Stimulated activated CD4-positive, alpha-beta T cell treated with anti-CD3 and anti-CD28 coated beads, Interleukin-15, amount 100 ng/mL, for 48 hours (primary cell): Measurements from ENCODE around the gene SORL1.

Experiments used
- DNase-seq, 2 donors: peaks; one replicate each; pipeline ENCODE4 v3.0.0-alpha.2; 2020; ENCODE audit warnings: low read depth in 2 of 2

The SORL1 gene

DNA sequence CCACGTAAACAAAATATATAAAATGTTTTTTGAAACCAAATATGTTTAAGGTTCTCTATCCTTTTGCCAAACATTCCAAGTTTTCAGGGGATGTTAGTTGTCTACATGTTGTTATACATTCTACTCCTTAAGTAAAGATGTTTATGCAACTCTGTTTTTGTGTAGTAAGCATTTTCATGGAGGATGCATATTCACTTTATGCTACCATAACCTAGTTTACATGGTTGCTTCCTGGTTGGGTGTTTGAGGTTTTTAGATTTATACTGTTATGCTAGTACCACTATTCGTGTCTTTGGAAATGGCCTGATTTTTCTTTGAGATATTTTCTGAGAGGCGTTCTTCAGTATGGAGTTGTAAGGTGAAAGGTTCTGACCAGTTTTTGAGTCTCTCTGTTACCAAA, 131.7 kb downstream of the SORL1 start:
- DNase-seq = no peak

DNA sequence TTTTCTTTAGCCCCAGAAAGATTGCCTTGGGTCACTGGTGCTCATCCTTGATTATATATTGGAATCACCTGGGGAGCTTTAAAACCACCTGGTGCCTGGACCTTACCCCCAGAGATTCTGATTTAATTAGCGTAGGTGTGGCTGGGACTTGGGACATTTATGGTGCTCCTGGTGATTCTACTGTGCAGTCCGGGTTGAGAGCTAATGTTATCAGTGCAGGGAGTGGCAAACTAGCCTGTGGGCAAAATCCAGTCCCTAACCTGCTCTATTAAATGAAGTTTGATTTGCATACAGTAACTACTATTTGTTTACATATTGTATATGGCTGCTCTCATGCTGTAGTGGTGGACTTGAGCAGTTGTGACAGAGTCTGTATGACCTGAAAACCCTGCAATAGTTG, 134.6 kb downstream of the SORL1 start:
- no peak for DNase-seq

DNA sequence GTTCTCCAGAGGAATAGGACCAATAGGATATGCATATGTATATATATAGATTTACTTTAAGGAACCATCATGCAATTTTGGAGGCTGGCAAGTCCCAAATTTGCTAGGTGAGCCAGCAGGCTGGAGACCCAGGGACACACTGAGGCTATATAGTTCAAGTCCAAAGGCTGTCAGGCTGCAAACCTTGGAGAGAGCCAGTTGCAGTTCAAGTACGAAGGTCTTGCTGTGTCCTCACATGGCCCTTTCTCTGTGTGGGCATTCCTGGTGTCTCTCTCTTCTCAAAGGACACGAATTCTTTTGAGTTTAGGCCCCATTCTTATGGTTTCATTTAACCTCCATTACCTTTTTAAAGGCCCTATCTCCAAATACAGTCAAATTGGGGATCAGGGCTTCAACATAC, 135.1 kb downstream of the SORL1 start:
- no peak for DNase-seq

DNA sequence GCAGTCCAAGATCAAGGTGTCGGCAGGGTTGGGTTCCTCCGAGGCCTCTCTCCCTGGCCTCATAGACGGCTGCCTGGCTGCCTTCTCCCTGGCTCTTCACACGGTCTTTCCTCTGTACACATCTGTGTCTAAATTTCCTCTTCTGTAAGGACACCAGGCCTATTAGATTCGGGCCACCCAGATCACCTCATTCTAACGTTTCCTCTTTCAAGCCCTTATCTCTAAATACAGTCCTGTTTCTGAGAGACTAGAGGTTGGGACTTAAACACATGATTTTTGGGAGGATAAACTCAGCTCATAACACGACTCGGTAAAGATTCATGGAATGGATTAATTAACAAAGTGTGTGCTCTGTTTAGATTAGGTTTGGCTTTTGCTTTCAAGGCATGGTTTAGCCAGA, 136.6 kb downstream of the SORL1 start:
- no peak for DNase-seq

DNA sequence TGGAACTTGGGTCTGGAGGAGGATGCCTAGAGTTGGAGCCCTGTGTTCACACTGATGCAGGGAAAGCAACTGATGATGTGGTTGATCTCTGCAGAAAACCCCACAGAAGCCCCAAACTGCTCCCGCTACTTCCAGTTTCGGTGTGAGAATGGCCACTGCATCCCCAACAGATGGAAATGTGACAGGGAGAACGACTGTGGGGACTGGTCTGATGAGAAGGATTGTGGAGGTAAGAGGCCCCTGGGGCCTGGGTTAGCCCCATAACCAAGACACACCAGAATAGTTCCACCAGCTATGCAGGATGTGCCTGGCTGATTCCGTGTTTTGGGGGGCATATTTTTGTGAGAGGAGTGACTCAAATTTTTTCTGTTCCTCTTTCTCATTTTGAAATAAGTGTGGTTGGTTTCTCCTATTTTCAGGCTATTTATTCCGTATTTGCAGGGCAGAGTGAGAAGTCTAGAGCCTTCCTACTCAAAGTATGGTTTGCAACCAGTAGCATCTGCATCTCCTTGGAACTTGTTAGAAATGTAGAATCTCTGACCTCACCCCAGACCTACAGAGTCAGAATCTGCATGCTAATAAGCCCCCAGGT, 137.9 kb downstream of the SORL1 start:
- DNase-seq = peak in 1 of 2 donors; percentile 6

DNA sequence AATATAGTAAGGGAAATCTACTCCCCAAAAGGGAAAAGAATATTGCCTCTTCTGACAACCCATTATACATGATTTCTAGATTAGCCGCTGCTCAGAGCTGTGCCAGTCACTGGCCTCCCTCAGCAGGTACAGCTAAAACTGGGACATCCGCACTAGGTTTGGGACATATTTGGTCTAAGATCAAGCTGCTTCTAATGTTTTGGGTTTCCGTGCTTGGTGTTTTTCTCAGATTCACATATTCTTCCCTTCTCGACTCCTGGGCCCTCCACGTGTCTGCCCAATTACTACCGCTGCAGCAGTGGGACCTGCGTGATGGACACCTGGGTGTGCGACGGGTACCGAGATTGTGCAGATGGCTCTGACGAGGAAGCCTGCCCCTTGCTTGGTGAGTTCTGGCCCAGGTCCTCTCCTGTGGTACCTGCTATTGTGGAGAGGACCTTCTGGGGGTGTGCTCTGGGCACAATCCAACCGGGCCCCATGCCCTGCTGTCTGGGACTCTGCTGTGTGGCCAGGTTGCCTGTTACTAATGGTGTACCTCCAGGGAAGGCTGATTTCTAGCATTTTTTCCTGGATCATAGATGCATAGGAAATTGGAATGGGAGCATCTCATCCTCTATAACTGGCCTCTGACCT, 138.8 kb downstream of the SORL1 start:
- no peak for DNase-seq

- peak; percentile 44 to 66 for DNase-seq
Measured at GRCh38 chr11:121591405-121592033, 139.4 kb downstream of the SORL1 start.

- no peak for DNase-seq
Measured at GRCh38 chr11:121592708-121593107, 140.6 kb downstream of the SORL1 start.

- DNase-seq = no peak
Measured at GRCh38 chr11:121595717-121596161, 143.6 kb downstream of the SORL1 start.

DNA sequence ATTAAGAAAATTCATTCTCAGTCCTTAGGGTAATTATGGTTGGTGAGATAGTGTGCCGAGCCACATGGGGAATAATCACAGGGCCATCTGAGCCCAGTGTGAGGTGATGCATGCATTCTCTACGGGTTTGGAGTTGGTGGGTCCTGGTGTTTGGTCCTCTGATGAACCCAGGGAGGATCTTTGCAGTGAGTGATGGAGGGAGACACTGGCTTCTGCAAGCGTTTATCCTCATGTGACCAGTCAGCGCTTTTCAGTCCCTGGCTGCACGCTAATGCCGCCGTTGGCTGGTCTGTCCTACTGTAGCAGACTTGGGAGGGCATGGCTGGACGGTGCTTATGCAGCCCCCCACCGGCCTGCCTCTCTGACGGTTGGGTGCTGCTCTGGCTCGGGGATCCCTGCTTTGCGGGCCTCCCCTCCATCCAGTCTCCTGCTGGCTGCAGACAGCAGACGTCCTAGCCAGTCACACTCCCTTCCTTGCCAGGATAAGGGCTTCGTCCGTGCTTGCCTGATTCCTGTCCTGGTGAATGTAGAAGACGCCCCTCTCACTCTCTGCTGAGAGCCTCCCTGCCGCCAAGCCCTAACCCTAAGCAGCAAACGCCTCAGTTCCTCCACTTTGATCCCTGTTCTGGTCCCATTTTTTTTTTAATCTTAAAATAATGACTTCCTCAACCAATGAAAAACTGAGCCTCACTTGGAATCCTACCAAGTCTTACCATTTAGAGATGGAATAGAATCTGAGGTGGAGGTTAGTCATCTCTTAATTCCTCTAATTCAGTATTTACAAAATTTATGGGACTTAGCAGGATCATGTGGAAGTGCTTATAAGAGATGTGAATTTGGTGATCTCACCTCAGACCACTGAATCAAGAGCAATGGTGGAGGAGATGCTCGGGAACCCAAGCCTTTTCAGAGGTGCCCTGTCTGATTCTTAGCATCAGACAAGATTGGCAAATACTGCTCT, 144.4 kb downstream of the SORL1 start:
- DNase-seq = no peak

DNA sequence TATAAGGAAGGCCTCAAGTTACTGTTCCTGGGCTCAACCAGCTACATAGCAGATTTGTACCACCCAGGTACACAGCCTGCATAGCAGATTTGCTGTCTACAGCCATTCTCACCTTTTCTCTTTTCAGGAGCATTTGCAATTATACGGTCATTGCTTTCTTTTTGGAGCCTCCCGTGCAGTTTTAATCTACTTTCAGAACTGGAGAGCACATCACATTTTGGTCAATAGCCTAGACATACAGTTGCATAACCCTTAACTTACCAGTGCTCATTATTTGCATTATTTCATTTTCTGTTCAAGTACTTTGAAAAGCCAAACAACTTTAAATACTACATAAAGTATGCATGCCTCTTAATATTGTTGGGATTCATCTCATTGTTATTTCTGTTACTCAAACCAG, 151.2 kb downstream of the SORL1 start:
- DNase-seq = no peak

DNA sequence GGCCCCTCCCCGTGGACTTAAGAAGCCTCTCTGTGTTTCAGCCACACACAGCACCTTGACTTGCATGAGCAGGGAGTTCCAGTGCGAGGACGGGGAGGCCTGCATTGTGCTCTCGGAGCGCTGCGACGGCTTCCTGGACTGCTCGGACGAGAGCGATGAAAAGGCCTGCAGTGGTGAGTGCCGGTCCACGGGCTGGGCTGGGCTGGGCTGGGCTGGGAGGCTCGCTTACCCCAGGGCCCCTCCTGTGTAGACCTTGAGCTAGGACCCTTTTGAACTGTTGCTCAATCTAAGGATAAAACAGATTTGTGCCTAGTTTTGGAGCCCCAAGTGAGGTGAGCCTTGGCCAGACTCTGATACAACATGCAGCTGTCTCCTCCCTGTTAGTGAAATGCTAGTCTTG, 152.0 kb downstream of the SORL1 start:
- no peak for DNase-seq

DNA sequence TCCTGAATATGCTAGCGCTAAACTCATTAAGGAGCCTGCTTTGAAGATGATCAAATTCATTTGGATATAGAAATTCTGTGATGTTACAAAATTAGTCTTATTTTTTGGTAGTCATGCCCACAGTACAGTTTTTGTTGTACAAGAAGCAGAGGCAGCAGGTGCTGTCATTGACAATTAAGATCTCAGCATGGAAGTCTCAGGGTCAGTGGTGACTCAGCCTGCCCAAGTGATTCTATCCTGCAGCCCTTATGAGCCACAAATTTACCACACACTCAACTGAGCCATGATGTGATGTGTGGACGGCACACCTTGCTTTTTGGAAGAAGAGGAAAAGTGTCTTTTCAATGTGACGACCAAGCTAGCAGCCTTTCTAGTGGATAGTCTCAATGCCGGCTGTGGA, 154.2 kb downstream of the SORL1 start:
- DNase-seq = no peak

DNA sequence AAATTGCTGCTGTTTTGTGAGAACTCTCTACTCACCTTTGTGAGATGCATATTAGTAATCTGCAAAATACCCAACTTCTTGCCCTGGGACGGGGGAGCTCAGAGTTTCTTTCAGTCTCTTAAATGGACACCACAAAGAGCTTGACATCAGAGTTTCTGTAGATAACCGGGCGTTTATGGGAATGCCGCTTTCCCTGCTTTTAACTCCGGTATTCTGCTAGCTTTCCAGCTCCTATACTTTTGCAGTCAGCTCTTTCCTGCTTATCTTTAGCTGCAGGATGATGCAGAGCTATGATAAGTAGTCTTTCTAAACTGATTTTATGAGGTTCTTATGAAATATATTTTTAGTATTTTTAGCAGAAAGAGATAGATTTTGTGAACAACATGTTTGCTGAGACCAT, 155.2 kb downstream of the SORL1 start:
- DNase-seq = no peak

GRCh38 chr11:121608545-121609098, 156.5 kb downstream of the SORL1 start:
- DNase-seq = no peak

DNA sequence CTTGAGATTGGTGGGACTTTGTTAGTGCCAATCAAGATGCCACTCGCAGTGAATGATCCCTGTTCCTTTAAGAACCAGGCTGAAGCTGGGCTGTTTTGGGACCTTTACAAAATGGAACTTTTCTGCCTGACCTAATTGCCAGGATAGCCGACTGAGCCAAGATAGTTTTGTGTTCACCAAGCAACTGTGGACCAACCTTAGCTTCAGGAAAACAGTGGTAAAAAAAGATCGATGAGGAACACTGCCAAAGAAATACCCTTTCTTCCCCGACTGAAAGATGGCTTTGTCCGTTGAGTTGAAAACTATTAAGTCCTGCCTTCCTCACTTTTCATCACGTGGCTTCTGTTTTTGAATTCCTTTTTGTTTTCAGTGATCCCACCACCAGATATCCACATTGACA, 158.6 kb downstream of the SORL1 start:
- no peak for DNase-seq

DNA sequence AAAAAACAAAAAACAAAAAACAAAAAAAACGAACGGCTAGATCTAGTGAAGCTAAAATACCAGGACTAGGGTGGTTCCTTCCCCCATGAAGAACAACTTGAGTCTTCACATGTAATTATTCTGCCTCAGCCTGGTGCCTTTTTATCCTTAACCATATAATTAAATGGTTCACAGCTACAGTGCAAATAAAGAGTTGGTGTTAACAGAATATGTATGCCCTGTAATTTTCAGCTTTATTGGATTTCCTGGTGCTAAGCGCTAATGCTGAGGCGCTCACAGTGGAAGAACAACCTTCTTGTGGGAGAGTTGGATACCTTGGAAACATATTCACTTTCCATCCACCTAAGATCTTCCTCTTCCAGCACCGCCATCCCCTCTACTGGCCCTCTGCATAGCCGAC, 159.1 kb downstream of the SORL1 start:
- DNase-seq = no peak

GRCh38 chr11:121613724-121614123, 161.6 kb downstream of the SORL1 start:
- DNase-seq = no peak

- no peak for DNase-seq
Measured at GRCh38 chr11:121614636-121615240, 162.6 kb downstream of the SORL1 start.

- no peak for DNase-seq
Measured at GRCh38 chr11:121615501-121615900, 163.4 kb downstream of the SORL1 start.

DNA sequence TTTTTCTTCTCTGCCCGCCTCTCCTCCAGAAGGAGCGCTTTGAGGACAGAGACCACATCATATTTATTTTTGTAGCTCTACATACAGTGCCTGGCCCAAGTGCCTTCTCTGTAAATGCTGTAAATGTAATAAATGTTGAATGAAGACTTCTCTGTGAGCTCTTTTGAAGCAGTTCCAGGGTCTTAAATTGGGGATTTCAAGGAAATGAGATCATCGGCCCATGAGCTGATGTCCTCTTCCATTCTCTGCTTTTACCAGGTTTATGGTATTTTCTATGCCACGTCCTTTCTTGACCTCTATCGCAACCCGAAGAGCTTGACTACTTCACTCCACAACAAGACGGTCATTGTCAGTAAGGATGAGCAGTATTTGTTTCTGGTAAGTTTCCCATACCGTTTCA, 166.4 kb downstream of the SORL1 start:
- DNase-seq = no peak
